NCI-H187 treated with DMSO at 0.1 percent for 48 hours (cell line): ENCODE results near the gene MRPL9.
A peak's percentile ranks its signal among the peaks of the same experiment; 100 is the strongest.

Experiments used
- DNase-seq: peaks from one replicate; lab custom pipeline; 2025; lab: John Stamatoyannopoulos, UW

Gene MRPL9

DNA sequence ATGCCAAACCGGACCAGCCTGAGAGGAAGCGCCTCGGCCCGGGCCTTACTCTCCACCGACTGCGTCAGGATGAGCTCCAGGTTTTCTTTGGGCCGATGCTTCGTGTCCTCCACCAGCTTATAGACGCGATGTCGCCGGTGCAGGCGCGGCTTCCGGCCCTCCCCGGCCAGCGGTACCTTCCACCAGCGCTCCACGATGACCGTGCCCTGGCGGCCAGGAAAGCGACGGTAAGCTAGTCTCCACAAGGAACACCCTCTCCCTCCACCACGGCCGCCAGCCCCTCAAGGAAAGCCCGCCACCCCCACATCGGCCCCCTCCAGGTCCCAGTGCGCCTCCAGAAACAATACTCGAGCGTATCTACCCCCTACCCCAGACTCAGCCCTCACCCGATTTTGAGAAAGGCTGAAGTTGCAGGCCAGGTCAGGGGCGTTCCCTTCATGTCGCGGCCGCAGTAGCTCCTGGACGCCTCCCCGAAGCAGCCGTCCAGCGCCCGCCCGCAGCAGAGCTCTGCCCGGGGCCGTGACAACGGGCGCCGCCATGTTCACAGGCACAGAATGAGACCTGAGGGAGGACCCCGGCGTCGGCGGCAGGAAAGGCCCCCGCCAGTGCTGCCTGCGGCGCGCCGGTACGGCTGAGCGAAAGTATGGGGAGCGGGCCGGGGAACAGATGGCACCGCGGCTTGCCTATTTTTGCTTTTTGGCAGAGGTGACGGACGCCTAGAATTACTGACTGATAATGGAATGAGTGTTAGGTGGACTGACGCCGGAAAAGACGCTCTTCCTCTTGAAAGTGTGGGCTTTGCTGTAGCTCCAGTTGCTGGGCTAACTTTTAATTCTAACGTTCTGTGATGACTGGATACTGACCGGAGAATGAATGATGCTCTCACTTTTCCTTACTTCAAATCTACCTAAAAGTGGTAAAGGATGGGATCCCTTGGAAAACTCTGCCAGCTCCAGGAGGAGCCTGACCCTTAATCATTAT, at the start of gene MRPL9:
MRPL9 (minus strand) TSS at position 556 of the 981 bp plus-strand sequence; CDS start at position 539, 17 bp downstream.
- peak; percentile 48 for DNase-seq

DNA sequence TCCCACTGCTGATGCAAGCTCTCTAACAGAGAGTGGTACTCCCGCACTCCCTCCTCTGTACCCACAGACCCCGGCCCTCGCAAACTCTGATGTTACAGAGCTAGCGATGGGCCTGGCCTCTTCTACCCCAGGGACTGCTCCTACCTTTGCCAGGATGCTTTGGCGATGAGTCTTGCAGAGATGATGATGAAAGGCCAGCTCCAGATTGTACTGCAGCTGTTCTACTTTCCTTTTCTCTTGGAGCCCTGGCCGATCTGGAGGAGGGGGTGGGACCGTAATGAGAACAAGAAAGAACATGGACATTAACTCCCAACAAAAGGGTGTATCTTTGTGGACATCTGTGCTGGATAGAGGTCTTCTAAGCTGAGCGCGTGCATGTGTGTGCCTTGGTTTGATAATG, 47.9 kb upstream of the MRPL9 start:
- no peak for DNase-seq

- no peak for DNase-seq
These were observed 46.8 kb upstream of the MRPL9 start for GRCh38 chr1:151809985-151810556.

DNA sequence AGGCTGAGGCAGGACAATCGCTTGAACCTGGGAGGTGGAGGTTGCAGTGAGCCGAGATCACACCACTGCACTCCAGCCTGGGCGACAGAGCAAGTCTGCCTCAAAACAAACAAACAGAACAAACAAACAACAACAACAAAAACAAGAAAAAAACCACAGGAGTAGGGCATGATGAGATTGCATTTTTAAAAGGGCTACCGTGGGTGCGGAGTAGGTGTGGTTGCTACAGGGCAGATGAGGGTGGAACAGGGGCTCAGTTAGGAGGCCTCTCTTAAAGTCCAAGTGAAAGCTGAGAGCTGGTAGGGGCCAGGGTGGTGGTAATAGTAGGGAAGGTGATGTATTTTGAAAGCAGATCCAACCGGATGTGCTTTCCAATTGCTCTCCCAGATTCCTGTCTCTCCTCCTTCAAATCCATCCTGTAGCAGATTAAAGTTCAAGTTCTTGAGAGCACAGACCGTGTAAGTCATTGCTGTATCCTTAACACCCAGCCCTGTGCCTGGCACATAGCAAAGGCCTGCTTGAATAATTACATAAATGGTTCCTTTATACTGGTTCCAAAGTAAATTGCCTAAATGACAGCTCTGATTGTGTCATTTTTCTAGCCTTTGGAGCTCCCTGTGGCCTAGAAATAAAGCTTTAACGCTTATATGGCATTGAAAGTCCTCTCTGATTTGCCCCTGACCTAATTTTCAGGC, 46.1 kb upstream of the MRPL9 start:
- DNase-seq = no peak

GRCh38 chr1:151807766-151808165, 44.5 kb upstream of the MRPL9 start:
- DNase-seq = no peak

DNA sequence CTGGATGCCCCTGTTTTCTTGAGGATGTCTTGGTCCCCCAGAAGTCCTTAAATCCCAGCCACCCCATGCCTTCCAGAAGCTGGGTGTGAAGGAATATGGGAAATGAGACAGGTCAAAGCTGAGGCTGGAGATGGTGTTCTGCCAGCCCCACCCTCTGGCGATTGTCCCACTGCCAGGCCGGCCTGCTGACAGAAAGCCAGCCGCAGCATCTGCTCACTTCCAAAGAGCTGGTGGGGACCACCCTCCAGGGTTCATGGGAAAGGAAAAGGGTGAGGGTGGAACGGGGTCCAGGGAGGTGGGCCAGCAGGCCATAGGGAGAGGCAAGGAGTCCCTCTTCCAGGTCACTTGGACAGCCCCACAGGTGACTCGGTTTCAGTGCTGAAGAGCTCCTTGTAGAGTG, 43.8 kb upstream of the MRPL9 start:
- DNase-seq = no peak

- DNase-seq = no peak
These were observed 42.9 kb upstream of the MRPL9 start for GRCh38 chr1:151806170-151806569.

GRCh38 chr1:151805066-151805820, 41.9 kb upstream of the MRPL9 start, which contains the start of gene LINGO4:
Gene LINGO4 (minus strand): TSS chr1:151805419. CDS start chr1:151802704, 2,715 bp downstream.
- no peak for DNase-seq

- no peak for DNase-seq
These were observed 40.6 kb upstream of the MRPL9 start for GRCh38 chr1:151803915-151804314.

- DNase-seq = no peak
These were observed 39.9 kb upstream of the MRPL9 start for GRCh38 chr1:151803164-151803563.

DNA sequence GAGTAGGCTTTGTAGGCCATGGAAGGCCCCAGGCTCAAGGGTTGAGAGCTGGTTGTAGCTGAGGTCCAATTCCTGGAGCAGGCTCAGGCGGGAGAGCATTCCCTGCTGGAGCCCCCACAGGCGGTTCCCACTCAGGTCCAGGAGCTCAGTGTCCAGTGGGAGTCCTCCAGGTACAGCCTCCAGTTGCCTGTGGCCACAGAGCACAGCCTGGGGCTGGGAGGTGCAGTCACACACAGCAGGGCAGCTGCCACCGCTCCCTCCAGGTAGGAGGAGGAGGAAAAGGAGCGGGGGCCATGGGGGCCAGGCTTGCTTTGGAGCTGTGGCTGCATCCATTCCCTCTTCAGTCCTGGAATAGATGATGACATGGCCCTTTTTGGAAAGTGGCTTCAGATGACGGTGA, 39.1 kb upstream of the MRPL9 start:
- DNase-seq = no peak

DNA sequence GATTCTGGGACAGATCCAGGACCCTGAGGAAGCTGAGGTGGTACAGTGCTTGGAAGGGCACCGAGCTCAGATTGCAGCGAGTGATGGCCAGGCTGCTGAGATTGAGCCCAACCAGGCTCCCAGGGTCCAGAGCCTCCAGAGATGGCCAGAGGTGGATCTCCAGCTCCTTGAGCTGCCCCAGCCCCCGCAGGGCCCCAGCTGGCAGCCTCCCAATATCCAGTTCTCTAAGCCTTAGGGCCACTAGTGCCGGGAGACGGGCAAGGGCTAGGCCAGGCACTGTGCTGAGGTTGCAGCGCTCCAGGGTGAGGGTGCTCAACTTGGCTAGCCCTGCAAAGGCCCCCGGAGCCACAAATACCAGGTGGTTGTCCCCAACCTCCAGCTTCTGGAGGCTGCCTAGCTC, 38.5 kb upstream of the MRPL9 start:
- no peak for DNase-seq

DNA sequence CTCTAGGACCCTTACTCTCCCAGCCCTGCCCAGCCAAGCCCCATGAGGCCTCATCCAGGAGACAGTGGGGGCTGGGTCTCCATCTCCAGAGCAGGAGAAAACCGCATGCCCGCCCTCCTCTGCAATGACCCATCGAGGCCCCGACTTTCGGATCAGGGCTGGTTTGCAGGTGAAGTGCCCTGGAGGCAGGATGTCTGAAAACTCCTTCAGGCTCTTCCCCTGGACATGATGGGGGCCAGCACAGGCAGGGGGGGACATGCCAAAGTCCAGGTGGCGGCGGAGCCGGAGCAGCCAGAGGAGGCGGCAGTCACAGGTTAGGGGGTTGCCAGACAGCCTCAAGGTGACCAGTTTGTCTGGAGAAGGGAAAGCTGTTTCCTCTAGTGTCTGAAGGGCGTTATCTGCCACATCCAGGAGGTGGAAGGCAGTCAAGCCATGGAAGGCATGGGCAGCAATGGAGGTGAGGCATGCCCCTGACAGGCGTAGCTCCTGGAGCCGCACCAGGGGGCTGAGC, 38.1 kb upstream of the MRPL9 start:
- no peak for DNase-seq

- no peak for DNase-seq
These were observed 37.5 kb upstream of the MRPL9 start for GRCh38 chr1:151800830-151801229.

- DNase-seq = no peak
These were observed 36.1 kb upstream of the MRPL9 start for GRCh38 chr1:151799179-151800022.

DNA sequence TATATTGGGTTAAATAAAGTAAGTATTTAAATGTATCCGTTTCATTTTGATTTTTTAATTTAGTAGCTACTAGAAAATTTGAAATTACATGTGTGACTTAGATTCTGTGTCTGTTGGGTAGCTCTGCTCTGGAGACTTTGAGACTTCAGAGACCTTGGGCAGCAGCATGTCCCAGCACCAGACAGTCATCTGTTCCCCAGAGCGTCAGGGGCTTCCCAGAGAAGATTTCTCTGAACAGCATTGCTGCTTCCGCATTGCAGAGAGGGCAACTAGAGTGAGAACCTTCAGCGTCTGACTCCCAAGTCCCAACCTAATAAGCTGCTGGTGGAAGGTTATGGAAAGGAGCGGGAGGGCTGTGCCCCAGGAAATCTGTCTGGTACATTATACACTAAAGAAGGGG, 35.3 kb upstream of the MRPL9 start:
- DNase-seq = no peak

DNA sequence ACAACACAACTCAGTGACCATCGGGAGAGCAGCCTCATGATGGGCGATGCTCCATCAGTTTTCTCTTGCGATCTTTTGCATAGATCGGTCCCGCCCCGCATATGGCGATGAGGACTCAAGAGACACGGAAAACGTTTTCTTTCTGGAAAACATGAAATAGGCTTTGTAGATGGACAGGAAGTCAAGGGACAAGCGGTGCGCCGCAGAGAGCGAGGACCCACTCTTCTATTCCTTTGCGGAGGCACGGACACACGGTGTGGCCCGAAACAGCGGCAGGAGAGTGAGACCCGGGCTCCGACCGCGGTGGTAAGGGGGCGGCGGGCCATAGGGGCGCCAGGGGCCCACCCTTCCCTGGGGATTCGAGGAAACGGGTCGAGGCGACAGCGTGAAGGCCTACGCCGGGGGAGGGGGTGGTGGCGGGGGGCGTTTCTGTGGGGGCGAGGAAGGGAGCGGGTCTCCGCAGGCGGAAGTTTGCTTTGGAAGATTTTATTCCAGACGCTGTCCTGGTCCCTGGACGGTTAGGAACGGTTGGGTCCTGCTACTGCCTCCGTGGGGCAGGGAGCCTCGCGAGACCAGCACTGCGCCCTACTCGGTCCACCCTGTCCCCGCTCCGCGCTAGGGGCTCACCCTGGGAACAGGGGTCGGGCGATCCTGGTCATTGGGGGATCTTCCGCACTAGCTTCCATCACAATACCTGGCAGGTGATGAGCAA, 27.8 kb upstream of the MRPL9 start:
- DNase-seq = no peak

- peak; percentile 100 for DNase-seq
These were observed 27.0 kb upstream of the MRPL9 start, which contains the start of gene TDRKH for GRCh38 chr1:151790071-151790939. Gene TDRKH (minus strand): TSS chr1:151790500. CDS start chr1:151783022, 7,478 bp downstream.

DNA sequence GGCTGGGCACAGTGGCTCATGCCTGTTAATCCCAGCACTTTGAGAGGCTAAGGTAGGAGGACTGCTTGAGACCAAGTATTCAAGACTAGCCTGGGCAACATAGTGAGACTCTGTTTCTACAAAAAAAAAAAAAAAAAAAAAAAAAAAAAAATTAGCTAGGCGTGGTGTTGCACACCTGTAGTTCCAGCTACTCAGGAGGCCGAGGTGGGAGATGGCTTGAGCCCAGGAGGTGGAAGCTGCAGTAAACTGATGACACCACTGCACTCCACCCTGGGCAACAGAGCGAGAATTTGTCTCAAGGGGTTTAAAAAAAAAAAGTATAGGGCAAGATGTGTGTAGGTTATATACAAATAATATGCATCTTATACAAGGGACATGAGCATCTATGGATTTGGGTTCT, 24.4 kb upstream of the MRPL9 start:
- DNase-seq = no peak
